H9 (cell line): ENCODE measurements around the gene NACC2. TPM values are rescaled to one million over a fixed set of nuclear protein-coding genes. Genes with fewer than 3 reads are reported as not detected.

Source experiments
- DNase-seq: peaks from one replicate; pipeline ENCODE4 v3.0.0-alpha.2; 2017
- H2AFZ ChIP-seq: one replicate; pipeline ENCODE4 v1.6.1; 2013; ENCODE audit warnings: mild to moderate bottlenecking, low read length, control low read depth, moderate library complexity
- H2AK5ac ChIP-seq: 2 replicates; pipeline ENCODE4 v1.6.1; 2013; ENCODE audit warnings: low read length, control low read depth, mixed read lengths; ENCODE audit not compliant: insufficient read length
- H2BK120ac ChIP-seq: one replicate; pipeline ENCODE4 v1.6.1; 2013; ENCODE audit warnings: low read depth, mild to moderate bottlenecking, low read length, control low read depth, inconsistent platforms; ENCODE audit not compliant: poor library complexity, severe bottlenecking
- H2BK12ac ChIP-seq: 2 replicates; pipeline ENCODE4 v1.6.1; 2013; ENCODE audit warnings: low read length, control low read depth, mixed read lengths, low read depth; ENCODE audit not compliant: insufficient read length
- H2BK15ac ChIP-seq: 2 replicates; pipeline ENCODE4 v1.6.1; 2013; ENCODE audit warnings: low read depth, low read length, control low read depth
- H2BK20ac ChIP-seq: one replicate; pipeline ENCODE4 v1.6.1; 2013; ENCODE audit warnings: low read depth, mild to moderate bottlenecking, low read length, control low read depth, inconsistent platforms; ENCODE audit not compliant: poor library complexity, severe bottlenecking
- H2BK5ac ChIP-seq: 2 replicates; pipeline ENCODE4 v1.6.1; 2013; ENCODE audit warnings: low read length, control low read depth, mixed read lengths; ENCODE audit not compliant: insufficient read length
- H3K14ac ChIP-seq: 2 replicates; pipeline ENCODE4 v1.6.1; 2013; ENCODE audit warnings: low read length, control low read depth; ENCODE audit not compliant: insufficient read depth
- H3K18ac ChIP-seq: 2 replicates; pipeline ENCODE4 v1.6.1; 2013; ENCODE audit warnings: low read depth, mild to moderate bottlenecking, mixed read lengths, low read length, control low read depth; ENCODE audit not compliant: insufficient read length
- H3K23ac ChIP-seq: 2 replicates; pipeline ENCODE4 v1.6.1; 2013; ENCODE audit warnings: low read length, control low read depth, mixed read lengths, low read depth; ENCODE audit not compliant: insufficient read length
- H3K23me2 ChIP-seq: 2 replicates; pipeline ENCODE4 v1.6.1; 2013; ENCODE audit warnings: low read depth, mild to moderate bottlenecking, mixed read lengths, low read length, control low read depth; ENCODE audit not compliant: insufficient read length, poor library complexity, severe bottlenecking
- H3K27ac ChIP-seq: 2 replicates; pipeline ENCODE4 v1.5.1; 2013; ENCODE audit warnings: low read length, control low read depth, mixed read lengths, low read depth; ENCODE audit not compliant: insufficient read length
- H3K27me3 ChIP-seq: 2 replicates; pipeline ENCODE4 v1.6.1; 2013; ENCODE audit warnings: low read length, control low read depth, inconsistent platforms; ENCODE audit not compliant: insufficient read depth
- H3K4ac ChIP-seq: 2 replicates; pipeline ENCODE4 v1.6.1; 2013; ENCODE audit warnings: low read depth, mild to moderate bottlenecking, control low read depth, inconsistent platforms, low read length, moderate library complexity
- H3K4me1 ChIP-seq: 2 replicates; pipeline ENCODE4 v1.6.1; 2013; ENCODE audit warnings: low read length, control low read depth, inconsistent platforms; ENCODE audit not compliant: insufficient read depth
- H3K4me2 ChIP-seq: 2 replicates; pipeline ENCODE4 v1.6.1; 2013; ENCODE audit warnings: low read length, control low read depth, mixed read lengths; ENCODE audit not compliant: insufficient read length, insufficient read depth
- H3K56ac ChIP-seq: 2 replicates; pipeline ENCODE4 v1.6.1; 2013; ENCODE audit warnings: low read depth, mild to moderate bottlenecking, mixed read lengths, low read length, control low read depth; ENCODE audit not compliant: insufficient read length
- H3K79me1 ChIP-seq: 2 replicates; pipeline ENCODE4 v1.6.1; 2013; ENCODE audit warnings: low read depth, mild to moderate bottlenecking, moderate library complexity, low read length, control low read depth, inconsistent platforms; ENCODE audit not compliant: insufficient read depth, poor library complexity, severe bottlenecking
- H3K79me2 ChIP-seq: 2 replicates; pipeline ENCODE4 v1.6.1; 2013; ENCODE audit warnings: low read length, control low read depth, inconsistent platforms; ENCODE audit not compliant: insufficient read depth
- H3K9ac ChIP-seq: 2 replicates; pipeline ENCODE4 v1.6.1; 2013; ENCODE audit warnings: low read length, control low read depth, mixed read lengths; ENCODE audit not compliant: insufficient read length; ENCODE audit errors: extremely low read depth
- H3K9me3 ChIP-seq: one replicate; pipeline ENCODE4 v1.6.1; 2013; ENCODE audit warnings: low read depth, low read length, inconsistent platforms; ENCODE audit not compliant: control insufficient read depth
- H3T11ph ChIP-seq: one replicate; pipeline ENCODE4 v1.6.1; 2013; ENCODE audit warnings: mild to moderate bottlenecking, low read length, control low read depth, inconsistent platforms
- H4K20me1 ChIP-seq: one replicate; pipeline ENCODE4 v1.6.1; 2013; ENCODE audit not compliant: control insufficient read depth, insufficient read length, insufficient read depth
- H4K5ac ChIP-seq: 2 replicates; pipeline ENCODE4 v1.6.1; 2013; ENCODE audit warnings: low read depth, mild to moderate bottlenecking, mixed read lengths, low read length, control low read depth; ENCODE audit not compliant: insufficient read length
- H4K8ac ChIP-seq: replicated peaks from 2 replicates; pipeline ENCODE4 v1.6.1; 2013; ENCODE audit warnings: low read length, control low read depth, mixed read lengths, low read depth; ENCODE audit not compliant: insufficient read length
- H4K91ac ChIP-seq: 2 replicates; pipeline ENCODE4 v1.6.1; 2013; ENCODE audit warnings: low read depth, mild to moderate bottlenecking, moderate library complexity, mixed read lengths, low read length, control low read depth; ENCODE audit not compliant: insufficient read length
- H3K27ac Mint-ChIP-seq, 3 experiments: 2 replicates in 2 of 3; 3 replicates in 1 of 3; pipeline ENCODE4 v1.8.0; 2020 to 2021; ENCODE audit warnings: mixed read lengths in 3 of 3, mild to moderate bottlenecking in 1 of 3, moderate library complexity in 1 of 3
- H3K27me3 Mint-ChIP-seq: 2 replicates; pipeline ENCODE4 v1.8.0; 2021; ENCODE audit warnings: low read depth, mild to moderate bottlenecking, moderate library complexity, mixed read lengths
- H3K36me3 Mint-ChIP-seq, 3 experiments: 2 replicates in 2 of 3; 3 replicates in 1 of 3; pipeline ENCODE4 v1.8.0; 2020 to 2021; ENCODE audit warnings: low read depth in 3 of 3, mixed read lengths in 3 of 3; ENCODE audit not compliant: insufficient read depth in 1 of 3
- H3K4me1 Mint-ChIP-seq, 2 experiments: 2 replicates each; pipeline ENCODE4 v1.8.0; 2020; ENCODE audit warnings: mixed read lengths in 2 of 2
- H3K4me3 Mint-ChIP-seq, 2 experiments: 2 replicates in 1 of 2; 3 replicates in 1 of 2; pipeline ENCODE4 v1.8.0; 2020 to 2021; ENCODE audit warnings: mild to moderate bottlenecking in 2 of 2, mixed read lengths in 2 of 2, moderate library complexity in 1 of 2
- H3K9me3 Mint-ChIP-seq, 2 experiments: 2 replicates in 1 of 2; 3 replicates in 1 of 2; pipeline ENCODE4 v1.8.0; 2020; ENCODE audit warnings: mild to moderate bottlenecking in 2 of 2, mixed read lengths in 2 of 2, moderate library complexity in 1 of 2
- CTCF ChIP-seq: fragments of 200-600 bp; sonication (generic); conservative IDR thresholded peaks from 3 replicates; pipeline ENCODE4 v1.8.0; 2021; ENCODE audit warnings: antibody characterized with exemption, mild to moderate bottlenecking
- WGBS: extraction: QIAGEN DNeasy Blood & Tissue Kit; methylation state at CpG from one replicate; pipeline ENCODE4 v1.1.7; 2013; ENCODE audit warnings: missing lambda C conversion rate, low lambda C conversion rate, mixed read lengths; ENCODE audit not compliant: insufficient read length; ENCODE audit errors: extremely low coverage; 5-methylcytosine and 5-hydroxymethylcytosine counted together
- total RNA-seq: library from RNA; stranded (reverse); gene quantifications from 2 replicates; pipeline ENCODE4 v1.2.1, GENCODE V29; 2021

Gene NACC2
- total RNA-seq, 1 experiment from 2014 or later = 11.5 TPM

- Histone ChIP-seq H4K20me1 (no peaks in the 10 kb centered on the region), H3K9ac (no peak overlapping the region), H2BK12ac (no peak overlapping the region), H2BK120ac (no peak overlapping the region), H3K4me1 (no peaks in the 10 kb centered on the region; the same call in 1 of the 2 replicates), H3K14ac (no peak overlapping the region), H3K4me2 (no peak overlapping the region), H2BK5ac (no peak overlapping the region), H2BK15ac (no peak overlapping the region), H3K56ac (no peak overlapping the region), H4K8ac (no peak overlapping the region), H3T11ph (no peak overlapping the region), H2BK20ac (no peak overlapping the region), H3K27me3 (no peaks in the 10 kb centered on the region), H2AK5ac (no peak overlapping the region), H4K91ac (no peak overlapping the region), H4K5ac (no peak overlapping the region), H3K9me3 (no peaks in the 10 kb centered on the region), H3K79me2 (no peaks in the 10 kb centered on the region), H3K79me1 (no peaks in the 10 kb centered on the region), H3K18ac (no peak overlapping the region), H3K23me2 (no peaks in the 10 kb centered on the region), H2AFZ (no peak overlapping the region), H3K4ac (no peak overlapping the region), H3K27ac (no peak overlapping the region), H3K23ac (no peak overlapping the region)
- H3K27me3 Mint-ChIP-seq = peaks cover 11% of the 10 kb centered on the region
- no peak for TF ChIP-seq CTCF
- no peaks in the 10 kb centered on the region for H3K36me3 Mint-ChIP-seq
- WGBS = no CpG with 5 or more reads among the region's 5 CpGs
- DNase-seq = no peak
- no peak overlapping the region for H3K27ac Mint-ChIP-seq
- H3K9me3 Mint-ChIP-seq = no peaks in the 10 kb centered on the region
- H3K4me1 Mint-ChIP-seq = peaks cover 10 to 24% of the 10 kb centered on the region in 2 experiments
- no peak overlapping the region for H3K4me3 Mint-ChIP-seq
Measured at GRCh38 chr9:136140046-136140445, 45.0 kb upstream of the NACC2 start.
